ENCODE data around the gene MTMR12. TPM values are rescaled to one million over a fixed set of nuclear protein-coding genes. Genes with fewer than 3 reads are reported as not detected.

Gene MTMR12
- total RNA-seq, 1 experiment from 2014 or later, result 44.5 TPM

DNA sequence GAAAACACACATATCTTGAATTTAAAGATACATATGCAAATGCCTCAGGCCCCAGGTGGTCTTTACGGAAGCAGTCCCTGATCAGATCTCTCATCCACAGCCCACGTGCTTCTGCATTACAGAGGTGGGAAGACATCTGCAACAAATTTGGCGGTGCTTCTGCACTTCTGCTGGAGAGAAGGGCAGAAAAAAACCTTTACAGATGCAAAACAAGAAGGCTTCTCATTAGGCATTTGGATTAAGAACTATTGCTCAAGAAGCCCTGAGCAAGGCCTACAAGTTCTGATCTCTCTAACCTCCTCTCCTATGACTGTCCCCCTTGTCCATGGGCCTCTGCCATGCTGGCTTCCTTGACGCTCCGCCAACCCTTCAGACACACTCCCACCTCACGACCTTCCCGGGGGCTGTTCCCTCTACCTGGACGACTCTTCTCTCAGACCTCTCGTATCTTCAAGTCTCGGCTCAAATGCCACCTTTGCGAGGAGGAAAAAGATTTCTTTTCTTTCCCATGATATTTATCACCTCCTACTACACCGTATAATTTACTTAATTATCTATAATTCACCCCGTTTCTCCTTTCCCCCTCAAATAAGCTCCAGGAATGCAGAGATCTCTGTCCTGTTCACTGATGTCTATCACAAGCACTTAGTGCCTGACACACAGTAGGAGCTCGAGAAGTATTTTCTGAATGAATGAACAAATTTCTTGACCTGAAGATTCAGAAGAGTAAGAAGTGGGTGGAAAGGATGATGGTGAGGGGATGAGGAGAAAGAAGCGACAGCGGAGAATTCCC, 1.1 kb downstream of the MTMR12 start:
- Histone ChIP-seq H3K9me3 (ENCODE audit: insufficient read depth, low read depth) (no peaks in the 10 kb centered on the region), H3K4me1 (replicated peaks; ENCODE audit: insufficient read depth) (peaks cover 10% of the 10 kb centered on the region), H4K20me1 (ENCODE audit: insufficient read depth) (no peaks in the 10 kb centered on the region), H3F3A (ENCODE audit: insufficient read depth, low read depth) (peaks cover 8% of the 10 kb centered on the region; the same call in 1 of the 2 replicates), H3K79me2 (ENCODE audit: low read depth) (peaks cover 44% of the 10 kb centered on the region), H3K4me2 (peak overlapping the region; percentile 99), H3K27ac (no peak overlapping the region), H3K27me3 (ENCODE audit: insufficient read depth, low read depth) (no peaks in the 10 kb centered on the region), H3K4me3 (peak overlapping the region; percentile 91), H3K36me3 (ENCODE audit: low read depth) (no peaks in the 10 kb centered on the region), H2AFZ (peak overlapping the region; percentile 99), H3K9me2 (ENCODE audit: insufficient read depth) (no peaks in the 10 kb centered on the region)
- ChIA-PET CTCF (interaction anchor here (0.7 kb wide), 1 partner anchor 17 kb away, joined by 3 read pairs; no protein-coding TSS in a partner anchor), POLR2A (ENCODE audit: unreplicated experiment) (interaction anchor here (0.7 kb wide), 1 partner anchor 1034 kb away, joined by 39 read pairs; no protein-coding TSS in a partner anchor)
- BruUV-seq (replicated peaks), result TSS peak; percentile 41
- intact Hi-C loops (cut with micrococcal nuclease; ENCODE audit: unreplicated experiment), result loop anchor here (2.0 to 10.0 kb wide), 3 partner anchors 133 to 393 kb away; partner anchors contain the start of genes SUB1 and ZFR
- no peak for DNase-seq
- TF ChIP-seq EZH2 (IDR thresholded peaks at IDR 0.05; ENCODE audit: low read depth), result no peak
- TF ChIP-seq, protein P1, sequence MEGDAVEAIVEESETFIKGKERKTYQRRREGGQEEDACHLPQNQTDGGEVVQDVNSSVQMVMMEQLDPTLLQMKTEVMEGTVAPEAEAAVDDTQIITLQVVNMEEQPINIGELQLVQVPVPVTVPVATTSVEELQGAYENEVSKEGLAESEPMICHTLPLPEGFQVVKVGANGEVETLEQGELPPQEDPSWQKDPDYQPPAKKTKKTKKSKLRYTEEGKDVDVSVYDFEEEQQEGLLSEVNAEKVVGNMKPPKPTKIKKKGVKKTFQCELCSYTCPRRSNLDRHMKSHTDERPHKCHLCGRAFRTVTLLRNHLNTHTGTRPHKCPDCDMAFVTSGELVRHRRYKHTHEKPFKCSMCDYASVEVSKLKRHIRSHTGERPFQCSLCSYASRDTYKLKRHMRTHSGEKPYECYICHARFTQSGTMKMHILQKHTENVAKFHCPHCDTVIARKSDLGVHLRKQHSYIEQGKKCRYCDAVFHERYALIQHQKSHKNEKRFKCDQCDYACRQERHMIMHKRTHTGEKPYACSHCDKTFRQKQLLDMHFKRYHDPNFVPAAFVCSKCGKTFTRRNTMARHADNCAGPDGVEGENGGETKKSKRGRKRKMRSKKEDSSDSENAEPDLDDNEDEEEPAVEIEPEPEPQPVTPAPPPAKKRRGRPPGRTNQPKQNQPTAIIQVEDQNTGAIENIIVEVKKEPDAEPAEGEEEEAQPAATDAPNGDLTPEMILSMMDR (conservative IDR thresholded peaks at IDR 0.05), result no peak

DNA sequence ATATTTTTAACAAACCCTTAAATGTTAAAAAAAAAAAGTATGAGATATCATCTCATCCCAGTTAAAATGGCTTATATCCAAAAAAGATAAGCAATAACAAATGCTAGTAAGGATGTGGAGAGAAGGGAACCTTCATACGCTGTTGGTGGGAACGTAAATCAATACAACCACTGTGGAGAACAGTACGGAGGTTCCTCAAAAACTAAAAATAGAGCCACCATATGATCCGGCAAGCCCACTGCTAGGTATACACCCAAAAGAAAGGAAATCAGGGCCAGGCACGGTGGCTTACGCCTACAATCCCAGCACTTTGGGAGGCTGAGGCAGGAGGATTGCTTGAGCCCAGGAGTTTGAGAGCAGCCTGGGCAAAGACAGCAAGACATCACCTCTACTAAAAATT, 3.0 kb downstream of the MTMR12 start:
- Histone ChIP-seq H3K79me2 (ENCODE audit: low read depth) (peaks cover 44% of the 10 kb centered on the region), H3K4me2 (no peak overlapping the region), H2AFZ (no peak overlapping the region), H3K4me3 (no peak overlapping the region), H3K27me3 (ENCODE audit: insufficient read depth, low read depth) (no peaks in the 10 kb centered on the region), H3K9me2 (ENCODE audit: insufficient read depth) (no peaks in the 10 kb centered on the region), H4K20me1 (ENCODE audit: insufficient read depth) (no peaks in the 10 kb centered on the region), H3K9me3 (ENCODE audit: insufficient read depth, low read depth) (no peaks in the 10 kb centered on the region), H3K4me1 (replicated peaks; ENCODE audit: insufficient read depth) (peaks cover 10% of the 10 kb centered on the region), H3K27ac (no peak overlapping the region), H3F3A (ENCODE audit: insufficient read depth, low read depth) (peaks cover 8% of the 10 kb centered on the region; the same call in 1 of the 2 replicates), H3K36me3 (ENCODE audit: low read depth) (no peaks in the 10 kb centered on the region)
- ChIA-PET CTCF (interaction anchor here (1.0 kb wide), 1 partner anchor 280 kb away, joined by 3 read pairs; no protein-coding TSS in a partner anchor), POLR2A (ENCODE audit: unreplicated experiment) (no interaction called here)
- TF ChIP-seq, protein P1 (conservative IDR thresholded peaks at IDR 0.05), result no peak
- no peak for TF ChIP-seq EZH2 (IDR thresholded peaks at IDR 0.05; ENCODE audit: low read depth)
- intact Hi-C loops (cut with micrococcal nuclease; ENCODE audit: unreplicated experiment), result loop anchor here (10.0 kb wide), 2 partner anchors 275 to 395 kb away; partner anchors contain the start of gene SUB1
- BruUV-seq (replicated peaks), result no TSS peak
- DNase-seq, result no peak

DNA sequence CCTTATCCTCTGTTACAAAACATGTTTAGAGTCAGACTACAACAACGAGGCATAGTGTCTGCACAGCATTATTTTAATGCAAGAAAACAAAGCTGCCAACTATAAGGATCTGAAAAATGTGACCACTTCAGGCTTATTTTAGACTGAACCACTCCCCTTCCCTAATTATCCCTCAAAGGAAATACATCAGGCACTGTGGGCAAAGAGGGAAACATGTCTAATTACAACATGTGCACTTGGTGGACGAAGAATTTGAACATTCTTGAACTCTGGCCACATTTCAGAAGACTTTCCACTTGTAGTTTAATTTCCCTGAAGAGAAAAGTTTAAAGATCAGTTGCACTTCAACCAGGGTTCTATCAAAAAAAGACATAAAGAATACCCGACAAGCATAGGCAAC, 3.8 kb downstream of the MTMR12 start:
- H3F3A ChIP-seq (ENCODE audit: insufficient read depth, low read depth), result no peaks in the 10 kb centered on the region
- no TSS peak for BruUV-seq (replicated peaks)
- no peak overlapping the region for H2AFZ ChIP-seq
- CTCF ChIA-PET, result no interaction called here
- H3K79me2 ChIP-seq (ENCODE audit: low read depth), result peaks cover 44% of the 10 kb centered on the region
- TF ChIP-seq, protein P1 (conservative IDR thresholded peaks at IDR 0.05), result no peak
- TF ChIP-seq EZH2 (IDR thresholded peaks at IDR 0.05; ENCODE audit: low read depth), result no peak
- intact Hi-C loops (cut with micrococcal nuclease; ENCODE audit: unreplicated experiment), result no loop called here
- no peaks in the 10 kb centered on the region for H3K9me3 ChIP-seq (ENCODE audit: insufficient read depth, low read depth)
- no peaks in the 10 kb centered on the region for H3K9me2 ChIP-seq (ENCODE audit: insufficient read depth)
- H4K20me1 ChIP-seq (ENCODE audit: insufficient read depth), result no peaks in the 10 kb centered on the region
- no peaks in the 10 kb centered on the region for H3K27me3 ChIP-seq (ENCODE audit: insufficient read depth, low read depth)
- POLR2A ChIA-PET (ENCODE audit: unreplicated experiment), result no interaction called here
- H3K4me1 ChIP-seq (replicated peaks; ENCODE audit: insufficient read depth), result peaks cover 10% of the 10 kb centered on the region
- peak in 1 of 2 experiments; percentile 25 for DNase-seq
- no peak overlapping the region for H3K4me2 ChIP-seq
- H3K36me3 ChIP-seq (ENCODE audit: low read depth), result no peaks in the 10 kb centered on the region
- no peak overlapping the region for H3K27ac ChIP-seq
- no peak overlapping the region for H3K4me3 ChIP-seq
